ENCODE results near the gene ITFG1.

Gene ITFG1

GRCh38 chr16:47460711-47461597 lies at the start of gene ITFG1, which contains the start of gene PHKB:
Gene ITFG1 (minus strand): TSS chr16:47461063. CDS start chr16:47461045, 18 bp downstream.
Gene PHKB (plus strand): TSS chr16:47461331. CDS start chr16:47461351, 20 bp downstream.
- DNase-seq (ENCODE audit: low spot score) = peak; percentile 91

GRCh38 chr16:47507701-47508100 lies 46.8 kb upstream of the ITFG1 start:
- DNase-seq (ENCODE audit: low spot score) = no peak

DNA sequence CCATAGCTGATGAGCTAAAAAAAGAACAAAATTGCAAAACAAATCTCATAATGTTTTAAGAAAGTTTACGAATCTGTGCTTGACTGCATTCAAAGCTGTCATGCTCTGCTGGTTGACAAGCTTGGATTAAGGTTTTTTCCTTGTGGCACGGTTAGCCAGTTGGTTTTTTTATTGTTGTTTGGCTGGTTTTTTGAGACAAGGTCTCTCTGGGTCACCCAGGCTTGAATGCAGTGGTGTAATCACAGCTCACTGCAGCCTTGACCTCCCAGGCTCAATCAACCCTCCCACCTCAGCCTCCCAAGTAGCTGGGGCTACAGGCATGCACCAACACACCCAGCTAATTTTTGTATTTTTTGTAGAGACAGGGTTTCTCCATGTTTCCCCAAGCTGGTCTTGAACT lies 45.9 kb upstream of the ITFG1 start:
- DNase-seq (ENCODE audit: low spot score) = no peak

GRCh38 chr16:47504599-47504998 lies 43.7 kb upstream of the ITFG1 start:
- no peak for DNase-seq (ENCODE audit: low spot score)

DNA sequence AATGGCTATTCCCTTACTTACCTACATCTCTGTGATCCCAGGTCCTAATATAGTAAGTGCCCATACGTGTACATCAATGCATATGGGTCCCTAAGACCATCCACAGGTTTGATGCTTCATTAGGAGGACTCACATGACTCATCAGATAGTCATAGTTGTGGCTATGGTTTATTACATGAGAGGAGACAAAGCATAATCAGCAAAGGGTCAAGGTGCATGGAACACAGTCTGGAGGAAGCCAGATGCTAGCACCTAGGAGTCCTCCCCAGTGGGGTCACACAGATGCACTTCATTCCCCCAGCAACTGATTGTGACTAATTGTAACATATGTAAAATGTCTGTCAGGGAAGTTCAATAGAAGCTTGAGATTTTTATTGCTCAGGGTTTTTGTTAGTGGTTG lies 43.1 kb upstream of the ITFG1 start:
- peak; percentile 18 for DNase-seq (ENCODE audit: low spot score)

- DNase-seq (ENCODE audit: low spot score) = no peak
Observed at GRCh38 chr16:47499700-47500264, 38.9 kb upstream of the ITFG1 start.

- DNase-seq (ENCODE audit: low spot score) = no peak
Observed at GRCh38 chr16:47499080-47499699, 38.3 kb upstream of the ITFG1 start.

- DNase-seq (ENCODE audit: low spot score) = no peak
Observed at GRCh38 chr16:47493381-47494337, 32.8 kb upstream of the ITFG1 start.

- peak; percentile 66 for DNase-seq (ENCODE audit: low spot score)
Observed at GRCh38 chr16:47492428-47493377, 31.8 kb upstream of the ITFG1 start.

GRCh38 chr16:47492036-47492427 lies 31.2 kb upstream of the ITFG1 start:
- DNase-seq (ENCODE audit: low spot score) = no peak

DNA sequence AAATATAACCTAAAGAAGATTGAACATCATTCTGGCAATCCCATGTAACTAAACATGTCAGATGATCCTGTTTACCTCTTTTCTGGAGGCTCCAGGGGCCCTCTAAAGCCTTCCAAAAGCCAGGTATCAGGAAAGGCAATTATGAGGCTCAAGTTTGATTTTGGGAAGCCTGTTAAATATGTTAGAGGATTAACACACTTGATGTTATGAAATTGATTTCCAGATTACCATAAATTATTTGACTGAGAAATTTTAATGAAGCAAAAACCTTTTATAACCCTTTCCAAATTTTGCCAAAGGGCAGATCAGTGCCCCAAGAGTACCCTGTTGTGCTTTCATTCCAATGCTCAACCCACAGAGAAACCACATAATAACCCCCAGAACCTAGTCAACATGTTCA lies 29.6 kb upstream of the ITFG1 start:
- no peak for DNase-seq (ENCODE audit: low spot score)

- DNase-seq (ENCODE audit: low spot score) = no peak
Observed at GRCh38 chr16:47488051-47488450, 27.2 kb upstream of the ITFG1 start.

- no peak for DNase-seq (ENCODE audit: low spot score)
Observed at GRCh38 chr16:47486856-47487255, 26.0 kb upstream of the ITFG1 start.

DNA sequence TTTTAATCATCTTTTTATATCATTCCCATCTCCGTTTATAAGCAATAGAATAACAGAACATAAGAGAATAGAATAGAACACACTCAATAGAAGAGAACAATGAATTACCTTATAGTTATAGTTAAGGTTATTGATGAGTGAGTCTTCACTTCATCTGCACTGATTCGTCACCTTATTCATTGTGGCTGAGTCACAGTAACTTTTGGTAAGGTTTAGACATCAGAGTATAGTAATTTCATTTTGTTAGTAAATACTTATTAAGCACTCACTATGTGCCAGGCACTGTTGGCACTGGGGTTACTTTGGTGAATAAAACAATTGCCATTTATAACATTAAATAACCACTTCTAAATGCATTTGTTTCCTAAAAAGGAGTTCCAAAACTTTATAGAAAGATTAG lies 22.8 kb upstream of the ITFG1 start:
- DNase-seq (ENCODE audit: low spot score) = no peak

- DNase-seq (ENCODE audit: low spot score) = no peak
Observed at GRCh38 chr16:47481698-47482374, 21.0 kb upstream of the ITFG1 start.

GRCh38 chr16:47480410-47480809 lies 19.5 kb upstream of the ITFG1 start:
- no peak for DNase-seq (ENCODE audit: low spot score)

DNA sequence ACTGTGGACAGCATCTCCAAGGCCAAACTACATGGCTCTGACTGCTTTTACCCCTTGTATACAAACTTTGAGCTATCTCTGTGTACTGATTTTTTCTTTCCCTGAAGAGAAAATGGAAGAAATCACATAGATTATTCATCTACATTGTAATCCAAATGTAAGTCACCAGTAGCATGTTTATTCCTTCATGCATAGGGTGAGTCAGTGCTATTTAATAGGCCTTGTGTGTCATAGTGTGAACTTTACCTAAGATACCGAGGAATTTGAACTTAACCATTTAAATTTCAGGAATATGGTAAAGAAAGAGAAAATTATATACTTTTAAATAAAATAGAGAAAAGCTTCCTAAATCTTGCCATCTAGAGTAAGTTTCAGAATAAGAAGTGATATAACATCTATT lies 16.8 kb upstream of the ITFG1 start:
- no peak for DNase-seq (ENCODE audit: low spot score)

DNA sequence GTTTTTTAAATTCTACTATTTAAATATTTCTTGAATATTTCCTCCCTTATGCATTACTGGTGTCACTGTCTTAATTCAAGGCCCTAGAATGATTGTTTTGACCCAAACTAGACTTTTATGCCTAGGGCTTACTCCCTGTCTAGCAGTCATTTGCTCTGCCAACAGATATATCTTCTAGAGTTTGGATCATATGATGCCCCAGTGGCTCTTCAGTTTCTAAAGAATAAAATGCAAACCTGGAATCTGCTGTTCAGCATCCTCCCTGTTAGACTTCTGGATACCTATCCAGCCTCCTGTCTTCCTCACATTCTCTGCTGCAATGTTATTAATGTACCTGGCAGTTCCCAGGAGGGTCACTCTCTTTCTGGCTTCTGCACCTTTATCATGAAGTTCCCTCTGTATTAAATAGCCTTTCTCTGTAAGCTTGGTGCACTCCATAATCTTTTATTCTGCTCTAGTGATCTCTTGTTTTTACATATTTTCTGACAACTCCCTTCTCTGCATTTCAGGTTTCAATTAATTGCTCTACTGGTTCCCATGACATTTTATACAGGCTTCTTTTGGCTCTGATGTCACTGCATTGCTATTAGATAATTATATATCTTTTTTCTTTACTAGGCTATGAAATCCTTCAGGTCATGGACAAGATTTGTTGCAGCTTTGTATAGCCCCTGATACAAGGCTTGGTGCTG lies 15.9 kb upstream of the ITFG1 start:
- DNase-seq (ENCODE audit: low spot score) = no peak

DNA sequence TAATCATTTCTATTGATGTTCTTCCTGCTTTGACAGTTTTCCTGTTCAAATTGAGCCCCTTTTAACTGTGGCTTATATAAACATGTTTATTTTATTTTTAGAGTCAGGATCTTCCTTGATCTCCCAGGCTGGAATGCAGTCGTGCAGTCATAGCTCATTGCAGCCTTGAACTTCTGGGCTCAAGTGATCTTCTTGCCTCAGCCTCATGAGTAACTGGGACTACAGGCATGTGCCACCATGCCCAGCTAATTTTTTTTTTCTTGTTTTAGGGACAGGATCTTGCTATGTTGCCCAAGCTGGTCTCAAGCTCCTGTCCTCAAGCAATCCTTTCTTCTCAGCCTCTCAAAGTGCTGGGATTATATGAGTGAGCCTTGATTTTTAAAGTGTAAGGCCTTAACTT lies 14.9 kb upstream of the ITFG1 start:
- DNase-seq (ENCODE audit: low spot score) = no peak

DNA sequence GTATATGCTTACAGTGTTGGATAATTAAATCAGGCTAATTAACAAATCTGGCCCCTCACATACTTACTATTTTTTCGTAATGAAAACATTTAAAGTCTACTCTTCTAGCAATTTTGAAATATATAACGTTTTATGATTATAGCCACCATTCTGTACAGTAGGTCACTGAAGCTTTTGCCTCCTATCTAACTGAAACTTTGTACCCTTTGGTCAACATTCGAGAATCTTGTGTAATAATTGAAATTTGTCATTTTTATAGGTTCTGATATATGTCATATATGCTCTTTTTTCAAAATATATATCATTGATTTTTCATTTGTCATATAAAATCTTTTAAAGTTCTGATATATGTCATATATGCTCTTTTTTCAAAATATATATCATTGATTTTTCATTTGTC lies 12.9 kb upstream of the ITFG1 start:
- DNase-seq (ENCODE audit: low spot score) = no peak
